ENCODE data around the gene CRIP1.
A peak's percentile ranks its signal among the peaks of the same experiment; 100 is the strongest.

CRIP1 gene

DNA sequence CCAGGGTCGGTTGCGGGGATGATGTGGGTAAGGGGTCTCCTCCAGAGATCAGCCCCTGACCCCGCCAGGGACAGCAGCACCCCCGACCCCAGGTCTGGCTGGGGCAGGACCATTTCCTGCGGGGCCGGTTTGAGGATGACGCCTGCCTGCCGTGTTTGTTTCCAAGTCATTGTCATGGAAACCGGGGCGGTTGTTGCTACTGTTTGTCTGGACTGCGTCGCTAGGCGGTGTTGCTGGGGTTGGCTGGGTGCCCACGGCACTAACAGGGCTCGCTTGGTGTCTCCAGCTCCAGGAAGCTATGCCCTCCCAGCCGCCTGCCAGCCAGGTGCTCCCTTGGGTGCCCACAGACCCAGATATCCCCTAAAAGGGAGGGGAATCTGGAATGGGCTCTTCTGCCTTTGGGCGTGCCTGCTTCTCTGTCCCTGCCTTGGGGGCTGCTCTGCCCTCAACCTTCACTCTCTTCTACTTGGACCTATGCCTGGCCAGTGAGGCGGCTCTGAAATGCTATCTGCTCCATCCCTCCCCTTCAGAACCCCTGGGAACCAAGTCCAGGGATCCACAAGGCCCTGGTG, 4.7 kb upstream of the CRIP1 start:
- intact Hi-C loops (cut with DNase I; ENCODE audit: low total_unique reads) = no loop called here
- H3K4me3 ChIP-seq = peak overlapping the region; percentile 43 to 50
- peaks cover 29 to 96% (median 91%) of the 10 kb centered on the region in 4 donors for H3K4me1 ChIP-seq

DNA sequence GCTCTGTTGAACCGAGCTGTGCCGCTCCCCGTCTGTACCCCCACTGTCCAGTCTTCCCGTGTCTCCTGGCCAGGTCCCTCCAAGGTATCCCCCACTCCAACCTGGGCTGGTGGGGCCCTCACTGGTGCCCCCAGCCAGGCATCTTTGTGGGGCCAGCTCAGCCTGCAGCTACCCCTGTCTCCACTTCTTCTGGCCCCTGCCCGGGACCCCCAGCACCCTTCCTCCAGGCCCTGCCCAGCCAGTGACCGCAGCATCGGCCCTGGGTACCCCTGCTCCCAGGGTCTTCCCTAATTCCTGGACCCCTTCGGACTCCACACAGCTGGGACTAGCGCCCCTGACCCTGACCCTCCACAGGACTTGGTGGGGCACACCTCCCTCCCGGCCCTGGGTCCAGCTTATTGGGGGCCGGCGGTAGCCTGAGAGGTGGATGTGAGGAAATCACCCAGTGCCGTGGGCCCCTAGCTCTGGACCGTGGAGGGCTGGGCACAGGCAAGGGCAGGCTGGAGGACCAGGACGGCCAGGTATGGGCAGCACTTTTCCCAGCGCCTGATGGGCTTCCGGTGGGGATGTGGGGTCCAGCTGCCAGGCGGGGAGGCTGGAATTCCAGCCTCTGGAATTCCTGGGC, 4.1 kb upstream of the CRIP1 start:
- DNase-seq = no peak
- H3K9me3 ChIP-seq = no peaks in the 10 kb centered on the region
- no peaks in the 10 kb centered on the region for H3K27me3 ChIP-seq
- TF ChIP-seq, protein P1, sequence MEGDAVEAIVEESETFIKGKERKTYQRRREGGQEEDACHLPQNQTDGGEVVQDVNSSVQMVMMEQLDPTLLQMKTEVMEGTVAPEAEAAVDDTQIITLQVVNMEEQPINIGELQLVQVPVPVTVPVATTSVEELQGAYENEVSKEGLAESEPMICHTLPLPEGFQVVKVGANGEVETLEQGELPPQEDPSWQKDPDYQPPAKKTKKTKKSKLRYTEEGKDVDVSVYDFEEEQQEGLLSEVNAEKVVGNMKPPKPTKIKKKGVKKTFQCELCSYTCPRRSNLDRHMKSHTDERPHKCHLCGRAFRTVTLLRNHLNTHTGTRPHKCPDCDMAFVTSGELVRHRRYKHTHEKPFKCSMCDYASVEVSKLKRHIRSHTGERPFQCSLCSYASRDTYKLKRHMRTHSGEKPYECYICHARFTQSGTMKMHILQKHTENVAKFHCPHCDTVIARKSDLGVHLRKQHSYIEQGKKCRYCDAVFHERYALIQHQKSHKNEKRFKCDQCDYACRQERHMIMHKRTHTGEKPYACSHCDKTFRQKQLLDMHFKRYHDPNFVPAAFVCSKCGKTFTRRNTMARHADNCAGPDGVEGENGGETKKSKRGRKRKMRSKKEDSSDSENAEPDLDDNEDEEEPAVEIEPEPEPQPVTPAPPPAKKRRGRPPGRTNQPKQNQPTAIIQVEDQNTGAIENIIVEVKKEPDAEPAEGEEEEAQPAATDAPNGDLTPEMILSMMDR (IDR thresholded peaks at IDR 0.05) = no peak
- H3K4me1 ChIP-seq = peaks cover 29 to 96% (median 89%) of the 10 kb centered on the region in 4 donors
- peak overlapping the region; percentile 97 to 98 for H3K27ac ChIP-seq
- H3K4me3 ChIP-seq = peak overlapping the region in 1 of 2 donors; percentile 43
- intact Hi-C loops (cut with DNase I; ENCODE audit: low total_unique reads) = no loop called here
- H3K36me3 ChIP-seq = peaks cover 6 to 23% (median 14%) of the 10 kb centered on the region in 3 donors

More for the DNA sequence above, 4.7 kb upstream of the CRIP1 start:
- TF ChIP-seq, protein P1 (IDR thresholded peaks at IDR 0.05) = peak in 1 of 2 experiments; percentile 14
- peak; percentile 97 to 98 for DNase-seq
- no peaks in the 10 kb centered on the region for H3K27me3 ChIP-seq
- no peaks in the 10 kb centered on the region for H3K9me3 ChIP-seq
- peaks cover 6 to 23% (median 14%) of the 10 kb centered on the region in 3 donors for H3K36me3 ChIP-seq
- peak overlapping the region; percentile 97 to 98 for H3K27ac ChIP-seq

DNA sequence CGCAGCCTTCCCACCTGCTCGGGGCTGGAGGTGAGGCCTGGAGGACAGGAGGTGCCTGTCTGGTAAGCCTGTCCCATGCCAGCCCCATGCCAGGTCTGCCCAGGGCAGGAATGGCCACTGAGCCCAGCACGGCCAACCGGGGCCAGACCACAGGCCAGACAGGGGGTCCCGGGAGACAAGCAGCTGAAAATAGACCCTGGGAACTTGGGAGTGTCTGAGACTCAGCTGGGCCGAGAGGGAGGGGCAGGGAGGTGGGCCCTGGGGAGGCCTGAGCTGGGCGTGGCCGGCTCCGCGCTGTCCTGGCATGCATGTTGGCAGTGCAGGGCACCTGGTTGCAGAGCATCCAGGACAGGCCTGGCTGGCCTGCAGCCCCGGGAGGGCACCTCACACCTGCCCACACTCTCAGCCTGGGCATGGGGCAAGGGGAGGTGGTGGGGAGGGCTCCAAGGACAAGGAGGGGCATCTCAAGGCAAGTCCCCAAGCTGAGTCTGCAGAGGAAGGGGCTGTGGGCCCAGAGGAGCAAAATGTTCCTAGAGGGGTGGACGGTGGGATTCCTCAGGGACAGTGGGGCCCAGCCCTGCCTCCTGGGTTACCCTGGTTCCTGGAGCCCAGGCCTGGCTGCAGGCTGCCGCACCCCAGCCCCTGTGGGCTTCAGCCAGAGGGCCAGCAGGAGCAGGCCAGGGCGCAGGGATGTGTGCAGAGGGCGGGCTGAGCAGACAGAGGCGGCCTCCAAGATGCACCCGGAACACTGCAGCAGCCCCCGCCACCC, 3.2 kb upstream of the CRIP1 start:
- intact Hi-C loops (cut with DNase I; ENCODE audit: low total_unique reads) = no loop called here
- DNase-seq = peak; percentile 55 to 95
- peaks cover 29 to 98% (median 90%) of the 10 kb centered on the region in 4 donors for H3K4me1 ChIP-seq

DNA sequence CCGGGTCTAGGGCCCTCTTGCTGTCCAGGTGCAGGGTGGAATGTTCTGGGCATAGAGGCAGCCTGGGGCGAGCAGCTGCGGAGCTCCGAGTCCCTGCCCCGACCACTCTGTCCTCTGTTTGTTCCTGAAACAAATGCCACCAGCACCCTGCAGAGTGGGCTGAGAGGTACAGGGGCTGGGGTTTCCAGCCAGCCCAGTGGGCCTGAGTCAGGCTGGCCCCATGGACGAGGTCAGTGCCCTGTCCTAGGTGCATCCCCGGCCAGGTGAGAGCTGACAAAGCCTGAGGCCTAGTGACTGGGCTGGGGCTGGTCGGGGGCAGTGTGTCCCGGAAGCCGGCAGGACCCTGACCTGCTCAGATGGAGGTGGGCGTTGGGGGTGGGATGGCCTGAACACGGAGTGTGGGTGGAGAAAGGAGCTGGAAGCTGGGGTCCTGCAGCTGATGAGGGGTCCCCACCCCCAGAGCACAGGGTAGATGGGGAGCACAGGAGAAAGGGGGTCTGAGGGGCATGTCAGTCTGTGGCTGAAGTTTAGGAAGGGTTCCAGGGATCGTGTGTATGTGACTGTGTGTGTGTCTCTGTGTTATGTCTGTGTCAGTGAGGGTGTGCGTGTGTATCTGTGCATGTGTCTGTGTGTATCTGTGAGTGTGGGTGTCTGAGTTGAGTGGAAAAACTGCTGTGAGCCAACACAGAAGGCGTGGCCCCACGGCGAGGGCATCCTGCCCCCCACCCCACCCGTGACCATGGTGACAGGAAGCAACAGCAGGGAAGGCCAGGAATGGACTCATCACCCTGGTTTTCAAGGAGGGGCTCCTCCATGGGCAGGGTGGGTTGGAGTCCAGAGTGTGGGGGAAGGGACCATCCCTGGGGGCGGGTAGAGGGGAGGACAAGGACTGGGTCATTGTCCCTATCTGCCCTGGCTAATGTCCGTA, 2.4 kb upstream of the CRIP1 start:
- DNase-seq = peak; percentile 66 to 88
- intact Hi-C loops (cut with DNase I; ENCODE audit: low total_unique reads) = no loop called here
- no peak overlapping the region for H3K4me3 ChIP-seq
- no peaks in the 10 kb centered on the region for H3K27me3 ChIP-seq
- H3K36me3 ChIP-seq = peaks cover 3 to 8% (median 4%) of the 10 kb centered on the region in 3 donors
- TF ChIP-seq, protein P1 (IDR thresholded peaks at IDR 0.05) = no peak
- H3K9me3 ChIP-seq = no peaks in the 10 kb centered on the region
- peaks cover 29 to 100% (median 93%) of the 10 kb centered on the region in 4 donors for H3K4me1 ChIP-seq
- H3K27ac ChIP-seq = peak overlapping the region; percentile 97 to 98

More for the DNA sequence above, 3.2 kb upstream of the CRIP1 start:
- no peak overlapping the region for H3K4me3 ChIP-seq
- H3K27me3 ChIP-seq = no peaks in the 10 kb centered on the region
- H3K36me3 ChIP-seq = peaks cover 6 to 17% (median 10%) of the 10 kb centered on the region in 3 donors
- TF ChIP-seq, protein P1 (IDR thresholded peaks at IDR 0.05) = no peak
- H3K27ac ChIP-seq = peak overlapping the region; percentile 97 to 98
- H3K9me3 ChIP-seq = no peaks in the 10 kb centered on the region

DNA sequence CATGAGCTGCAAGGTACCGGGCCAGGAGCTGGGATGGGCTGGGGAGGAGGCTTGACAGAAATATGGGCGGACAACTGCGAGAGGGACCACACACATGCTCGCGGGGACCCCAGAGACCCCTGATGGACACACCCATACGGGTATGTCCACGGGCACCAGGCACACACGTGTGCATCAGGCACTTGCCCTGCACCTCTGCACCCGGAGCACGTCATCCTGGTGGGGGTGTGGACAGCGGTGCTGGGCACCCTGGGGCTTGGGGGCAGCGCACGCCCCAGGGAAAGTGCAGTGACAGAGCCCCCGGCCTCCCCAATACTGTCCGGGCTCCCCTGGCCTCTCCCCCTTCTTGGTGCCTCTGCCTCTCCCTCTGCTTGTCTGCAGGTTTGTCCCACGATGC, 1.7 kb upstream of the CRIP1 start:
- Histone ChIP-seq H3K4me1 (peaks cover 29 to 100% (median 93%) of the 10 kb centered on the region in 4 donors), H3K27ac (peak overlapping the region; percentile 97 to 98)
- intact Hi-C loops (cut with DNase I; ENCODE audit: low total_unique reads) = no loop called here

More for the DNA sequence above, 1.7 kb upstream of the CRIP1 start:
- no peak for DNase-seq
- no peaks in the 10 kb centered on the region for H3K9me3 ChIP-seq
- H3K36me3 ChIP-seq = peaks cover 0 to 1% (median 0%) of the 10 kb centered on the region in 3 donors
- TF ChIP-seq, protein P1 (IDR thresholded peaks at IDR 0.05) = no peak
- H3K27me3 ChIP-seq = no peaks in the 10 kb centered on the region
- no peak overlapping the region for H3K4me3 ChIP-seq
